Keratinocyte (primary cell): ENCODE results near the gene ACAD11. TPM values are rescaled to one million over a fixed set of nuclear protein-coding genes. Genes with fewer than 3 reads are reported as not detected.

Experiments
- DNase-seq: peaks from one replicate; pipeline ENCODE4 v3.0.0-alpha.2; 2011; ENCODE audit warnings: low read depth, missing footprints, low spot score
- FAIRE-seq: peaks from 2 replicates; lab custom pipeline; 2011; peaks lifted over from hg19 to GRCh38; lab: Jason Lieb, UNC
- H2AFZ ChIP-seq: 2 replicates; pipeline ENCODE4 v1.6.0; 2012; ENCODE audit warnings: low read length, control low read depth, inconsistent platforms; ENCODE audit not compliant: control insufficient read depth
- H3K27ac ChIP-seq: 2 replicates; pipeline ENCODE4 v1.5.1; 2011; ENCODE audit warnings: low read length; ENCODE audit not compliant: control insufficient read depth, insufficient read depth
- H3K27me3 ChIP-seq: 3 replicates; pipeline ENCODE4 v1.6.0; 2011; ENCODE audit warnings: low read length; ENCODE audit not compliant: control insufficient read depth, insufficient read depth; ENCODE audit errors: extremely low read depth
- H3K36me3 ChIP-seq, 2 experiments: 2 replicates in 1 of 2; 3 replicates in 1 of 2; pipeline ENCODE4 v1.5.1; 2011; ENCODE audit warnings: low read length in 2 of 2, mild to moderate bottlenecking in 1 of 2; ENCODE audit not compliant: control insufficient read depth in 2 of 2, insufficient read depth in 2 of 2; ENCODE audit errors: extremely low read depth in 1 of 2
- H3K4me1 ChIP-seq: 3 replicates; pipeline ENCODE4 v1.5.1; 2011; ENCODE audit warnings: low read length; ENCODE audit not compliant: control insufficient read depth, insufficient read depth; ENCODE audit errors: extremely low read depth
- H3K4me2 ChIP-seq: 3 replicates; pipeline ENCODE4 v1.6.0; 2011; ENCODE audit warnings: low read depth, low read length; ENCODE audit not compliant: control insufficient read depth, insufficient read depth; ENCODE audit errors: extremely low read depth
- H3K4me3 ChIP-seq, 3 experiments: fragments of 200-600 bp in 1 of 3; sonication (generic) in 1 of 3; 2 replicates in 2 of 3; 3 replicates in 1 of 3; pipeline ENCODE4 v1.5.1; 2011 to 2016; ENCODE audit warnings: low read length in 3 of 3, mild to moderate bottlenecking in 3 of 3, control low read depth in 2 of 3, inconsistent platforms in 1 of 3, low read depth in 1 of 3, mixed read lengths in 1 of 3, mixed run types in 1 of 3, moderate library complexity in 1 of 3; ENCODE audit not compliant: control insufficient read depth in 2 of 3, insufficient read depth in 2 of 3; ENCODE audit errors: extremely low read depth in 1 of 3
- H3K79me2 ChIP-seq: 2 replicates; pipeline ENCODE4 v1.6.0; 2012; ENCODE audit warnings: low read length; ENCODE audit not compliant: control insufficient read depth, insufficient read depth
- H3K9ac ChIP-seq: 3 replicates; pipeline ENCODE4 v1.6.0; 2011; ENCODE audit warnings: low read length; ENCODE audit not compliant: control insufficient read depth, insufficient read depth; ENCODE audit errors: extremely low read depth
- H3K9me1 ChIP-seq: 3 replicates; pipeline ENCODE4 v1.6.0; 2011; ENCODE audit warnings: low read length; ENCODE audit not compliant: control insufficient read depth, insufficient read depth; ENCODE audit errors: extremely low read depth
- H3K9me3 ChIP-seq: 2 replicates; pipeline ENCODE4 v1.5.1; 2012; ENCODE audit warnings: low read depth, low read length; ENCODE audit not compliant: control insufficient read depth
- H4K20me1 ChIP-seq: 3 replicates; pipeline ENCODE4 v1.6.0; 2011; ENCODE audit warnings: low read length; ENCODE audit not compliant: control insufficient read depth, insufficient read depth; ENCODE audit errors: extremely low read depth
- CTCF ChIP-seq, 3 experiments: IDR thresholded peaks in 1 of 3; conservative IDR thresholded peaks in 1 of 3; optimal IDR thresholded peaks in 1 of 3; 2 replicates in 2 of 3; 3 replicates in 1 of 3; pipeline versions ENCODE3 to v1.5.1; 2011; ENCODE audit warnings: low read length in 3 of 3, mild to moderate bottlenecking in 3 of 3, moderate library complexity in 2 of 3, control low read depth in 1 of 3, inconsistent platforms in 1 of 3; ENCODE audit not compliant: insufficient read depth in 2 of 3; ENCODE audit errors: extremely low read depth in 1 of 3
- EZH2 ChIP-seq: IDR thresholded peaks from one replicate; pipeline ENCODE4 v1.6.1; 2012; ENCODE audit warnings: inconsistent platforms, mild to moderate bottlenecking, low read length, moderate library complexity
- dilution Hi-C: fragments of 300-500 bp; cut with MboI; formaldehyde crosslinking; loops from one replicate; pipeline ENCODE4 v1.7.0; 2020; ENCODE audit warnings: low sequenced_read_pairs; ENCODE audit not compliant: extremely low pct_ligation_motif_present
- polyA plus RNA-seq, 5 experiments: library from polyadenylated mRNA; depleted of rRNA in 3 of 5; stranded (reverse) in 3 of 5; stranded (forward) in 1 of 5; unstranded in 1 of 5; fragments of >200 nt; gene quantifications; 1 replicate in 1 of 5; 2 replicates in 3 of 5; 3 replicates in 1 of 5; pipeline versions ENCODE4 v1.2.1 to v1.2.3, GENCODE V29; 2011 to 2012; ENCODE audit warnings: missing spikeins in 2 of 5, low read depth in 1 of 5, low replicate concordance in 1 of 5

Gene ACAD11
- polyA plus RNA-seq, 1 donor (not counting 4 experiments of a cell fraction or from before 2014, with no cell fraction given), result 32.1 TPM

DNA sequence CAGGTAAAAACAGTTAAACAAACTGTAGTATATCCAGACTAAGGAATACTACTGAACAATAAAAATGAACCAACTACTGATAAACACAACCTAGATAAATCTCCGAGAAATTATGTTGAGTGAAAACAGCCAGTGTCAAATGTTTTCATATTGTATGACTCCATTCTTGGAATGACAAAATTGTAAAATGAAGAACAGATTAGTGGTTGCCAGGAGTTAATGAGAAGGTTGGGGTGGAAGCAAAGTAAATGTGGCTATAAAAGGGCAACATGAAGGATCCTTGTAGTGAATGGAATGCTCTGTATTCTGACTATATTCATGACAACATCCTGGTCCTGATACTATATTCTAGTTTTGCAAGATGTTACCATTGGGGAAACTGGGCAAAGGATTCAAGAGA lies 90.0 kb downstream of the ACAD11 start:
- Histone ChIP-seq H3K79me2 (no peaks in the 10 kb centered on the region), H3K9me3 (no peaks in the 10 kb centered on the region), H3K36me3 (no peaks in the 10 kb centered on the region), H3K4me3 (no peak overlapping the region), H3K9me1 (no peaks in the 10 kb centered on the region), H3K4me1 (no peaks in the 10 kb centered on the region), H3K4me2 (no peak overlapping the region), H3K27me3 (no peaks in the 10 kb centered on the region), H2AFZ (no peak overlapping the region), H3K9ac (no peak overlapping the region), H4K20me1 (no peaks in the 10 kb centered on the region), H3K27ac (no peak overlapping the region)
- FAIRE-seq (no peak), DNase-seq (no peak)
- dilution Hi-C loops, result no loop called here
- no peak for TF ChIP-seq CTCF (optimal IDR thresholded peaks at IDR 0.05 in 1 of 3, IDR thresholded peaks at IDR 0.05 in 1 of 3, conservative IDR thresholded peaks at IDR 0.05 in 1 of 3; ENCODE audit: extremely low read depth in 1 of 3, insufficient read depth in 2 of 3, low read length in 3 of 3)
- TF ChIP-seq EZH2, result no peak

GRCh38 chr3:132569153-132569552 lies 90.5 kb downstream of the ACAD11 start:
- dilution Hi-C loops, result no loop called here
- no peaks in the 10 kb centered on the region for H4K20me1 ChIP-seq
- no peak overlapping the region for H3K9ac ChIP-seq
- no peaks in the 10 kb centered on the region for H3K9me3 ChIP-seq
- no peak overlapping the region for H3K4me3 ChIP-seq
- H3K4me1 ChIP-seq, result no peaks in the 10 kb centered on the region
- FAIRE-seq (peak; percentile 34), DNase-seq (no peak)
- H2AFZ ChIP-seq, result no peak overlapping the region
- no peaks in the 10 kb centered on the region for H3K9me1 ChIP-seq
- TF ChIP-seq CTCF (optimal IDR thresholded peaks at IDR 0.05 in 1 of 3, IDR thresholded peaks at IDR 0.05 in 1 of 3, conservative IDR thresholded peaks at IDR 0.05 in 1 of 3; ENCODE audit: extremely low read depth in 1 of 3, insufficient read depth in 2 of 3, low read length in 3 of 3) (no peak), EZH2 (no peak)
- no peaks in the 10 kb centered on the region for H3K36me3 ChIP-seq
- no peak overlapping the region for H3K4me2 ChIP-seq
- no peaks in the 10 kb centered on the region for H3K27me3 ChIP-seq
- no peaks in the 10 kb centered on the region for H3K79me2 ChIP-seq
- H3K27ac ChIP-seq, result no peak overlapping the region
